ENCODE data around the gene PCSK5. TPM values are rescaled to one million over a fixed set of nuclear protein-coding genes. Genes with fewer than 3 reads are reported as not detected.
A peak's percentile ranks its signal among the peaks of the same experiment; 100 is the strongest.

Gene PCSK5
- total and polyA plus RNA-seq, 4 donors: 0.58 to 3.6 (median 0.82) TPM

DNA sequence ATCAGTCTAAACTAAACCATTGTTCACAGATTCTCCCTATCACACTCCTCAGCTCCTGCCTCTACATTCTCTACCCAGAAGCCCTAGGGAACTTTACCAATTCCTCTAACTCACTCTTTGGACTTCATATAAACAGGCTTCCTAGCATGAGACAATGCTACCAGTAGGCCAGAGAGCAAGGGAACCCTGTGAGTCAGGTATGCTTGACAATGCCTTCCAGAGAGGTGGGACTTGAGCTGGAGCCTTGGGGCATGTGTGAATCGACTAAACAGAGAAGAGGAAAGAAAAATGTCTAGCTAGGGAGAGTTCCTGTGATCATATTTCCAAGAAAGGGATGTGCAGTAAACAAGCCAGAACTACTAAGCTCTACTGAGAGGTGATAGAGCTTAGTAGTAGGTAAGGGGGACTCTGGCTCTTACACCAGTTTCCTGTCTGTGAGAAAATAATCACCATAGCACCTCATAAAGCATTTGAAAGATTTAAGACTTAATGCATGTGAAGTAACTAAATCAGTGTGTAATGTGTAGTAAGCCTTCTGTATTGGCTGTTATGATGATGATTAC lies 510.1 kb downstream of the PCSK5 start:
- Histone ChIP-seq H3K36me3 (ENCODE audit: control insufficient read depth in 4 of 4, insufficient read depth in 3 of 4, low read depth in 1 of 4, low read length in 3 of 4) (no peaks in the 10 kb centered on the region), H3K9me3 (ENCODE audit: control insufficient read depth in 4 of 4, low read length in 3 of 4) (no peaks in the 10 kb centered on the region), H3K4me1 (ENCODE audit: control insufficient read depth in 4 of 4, insufficient read depth in 4 of 4, low read length in 3 of 4) (peaks cover 4 to 30% (median 14%) of the 10 kb centered on the region in 4 donors), H3K27me3 (ENCODE audit: control insufficient read depth in 4 of 4, insufficient read depth in 4 of 4, low read length in 3 of 4) (no peaks in the 10 kb centered on the region), H3K27ac (ENCODE audit: low read depth in 1 of 2, low read length in 2 of 2) (no peak overlapping the region), H3K4me3 (ENCODE audit: low read depth in 1 of 3, low read length in 3 of 3) (no peak overlapping the region), H3K9ac (ENCODE audit: low read depth in 1 of 2, low read length in 2 of 2) (no peak overlapping the region)
- 63% methylated on average over 1 of the region's 1 CpG for WGBS
- DNase-seq (ENCODE audit: low spot score): no peak
- no peak for TF ChIP-seq YY1 (IDR thresholded peaks at IDR 0.05)
- TF ChIP-seq HNF4A (conservative IDR thresholded peaks at IDR 0.05): no peak
- no peak for TF ChIP-seq FOXA1 (IDR thresholded peaks at IDR 0.05)
- TF ChIP-seq RAD21 (IDR thresholded peaks at IDR 0.05): no peak
- TF ChIP-seq, protein P1, sequence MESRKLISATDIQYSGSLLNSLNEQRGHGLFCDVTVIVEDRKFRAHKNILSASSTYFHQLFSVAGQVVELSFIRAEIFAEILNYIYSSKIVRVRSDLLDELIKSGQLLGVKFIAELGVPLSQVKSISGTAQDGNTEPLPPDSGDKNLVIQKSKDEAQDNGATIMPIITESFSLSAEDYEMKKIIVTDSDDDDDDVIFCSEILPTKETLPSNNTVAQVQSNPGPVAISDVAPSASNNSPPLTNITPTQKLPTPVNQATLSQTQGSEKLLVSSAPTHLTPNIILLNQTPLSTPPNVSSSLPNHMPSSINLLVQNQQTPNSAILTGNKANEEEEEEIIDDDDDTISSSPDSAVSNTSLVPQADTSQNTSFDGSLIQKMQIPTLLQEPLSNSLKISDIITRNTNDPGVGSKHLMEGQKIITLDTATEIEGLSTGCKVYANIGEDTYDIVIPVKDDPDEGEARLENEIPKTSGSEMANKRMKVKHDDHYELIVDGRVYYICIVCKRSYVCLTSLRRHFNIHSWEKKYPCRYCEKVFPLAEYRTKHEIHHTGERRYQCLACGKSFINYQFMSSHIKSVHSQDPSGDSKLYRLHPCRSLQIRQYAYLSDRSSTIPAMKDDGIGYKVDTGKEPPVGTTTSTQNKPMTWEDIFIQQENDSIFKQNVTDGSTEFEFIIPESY (IDR thresholded peaks at IDR 0.05): no peak
- no peak for TF ChIP-seq JUND (IDR thresholded peaks at IDR 0.05)
- TF ChIP-seq SP1 (IDR thresholded peaks at IDR 0.05): no peak

DNA sequence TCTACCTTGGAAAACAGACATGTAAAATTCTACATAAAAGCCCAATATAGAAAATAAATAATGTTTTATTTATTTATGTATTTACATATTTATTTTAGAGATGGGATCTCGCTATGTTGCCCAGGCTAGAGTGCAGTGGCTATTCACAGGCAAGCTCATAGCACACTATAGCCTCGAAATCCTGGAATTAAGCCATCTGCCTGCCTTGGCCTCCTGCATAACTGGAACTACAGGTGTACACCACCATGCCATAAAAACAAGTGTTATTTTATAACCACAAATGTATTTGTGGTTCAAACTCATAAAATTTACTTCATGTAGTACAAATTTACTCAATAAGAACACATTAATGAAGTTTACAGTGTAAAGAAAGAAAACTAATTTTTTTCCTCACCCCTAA lies 510.7 kb downstream of the PCSK5 start:
- 91% methylated on average over 2 of the region's 2 CpGs for WGBS
- no peak for TF ChIP-seq FOXA2 (IDR thresholded peaks at IDR 0.05)
- no peak for TF ChIP-seq GABPA (IDR thresholded peaks at IDR 0.05 in 1 of 2, conservative IDR thresholded peaks at IDR 0.05 in 1 of 2)
- TF ChIP-seq FOXA1 (IDR thresholded peaks at IDR 0.05): no peak
- no peaks in the 10 kb centered on the region for H3K27me3 ChIP-seq (ENCODE audit: control insufficient read depth in 4 of 4, insufficient read depth in 4 of 4, low read length in 3 of 4)
- no peak overlapping the region for H3K27ac ChIP-seq (ENCODE audit: low read depth in 1 of 2, low read length in 2 of 2)
- H3K9ac ChIP-seq (ENCODE audit: low read depth in 1 of 2, low read length in 2 of 2): no peak overlapping the region
- no peak overlapping the region for H3K4me3 ChIP-seq (ENCODE audit: low read depth in 1 of 3, low read length in 3 of 3)
- no peaks in the 10 kb centered on the region for H3K9me3 ChIP-seq (ENCODE audit: control insufficient read depth in 4 of 4, low read length in 3 of 4)
- no peak for DNase-seq (ENCODE audit: low spot score)
- H3K4me1 ChIP-seq (ENCODE audit: control insufficient read depth in 4 of 4, insufficient read depth in 4 of 4, low read length in 3 of 4): peaks cover 4 to 27% (median 14%) of the 10 kb centered on the region in 4 donors
- no peaks in the 10 kb centered on the region for H3K36me3 ChIP-seq (ENCODE audit: control insufficient read depth in 4 of 4, insufficient read depth in 3 of 4, low read depth in 1 of 4, low read length in 3 of 4)

DNA sequence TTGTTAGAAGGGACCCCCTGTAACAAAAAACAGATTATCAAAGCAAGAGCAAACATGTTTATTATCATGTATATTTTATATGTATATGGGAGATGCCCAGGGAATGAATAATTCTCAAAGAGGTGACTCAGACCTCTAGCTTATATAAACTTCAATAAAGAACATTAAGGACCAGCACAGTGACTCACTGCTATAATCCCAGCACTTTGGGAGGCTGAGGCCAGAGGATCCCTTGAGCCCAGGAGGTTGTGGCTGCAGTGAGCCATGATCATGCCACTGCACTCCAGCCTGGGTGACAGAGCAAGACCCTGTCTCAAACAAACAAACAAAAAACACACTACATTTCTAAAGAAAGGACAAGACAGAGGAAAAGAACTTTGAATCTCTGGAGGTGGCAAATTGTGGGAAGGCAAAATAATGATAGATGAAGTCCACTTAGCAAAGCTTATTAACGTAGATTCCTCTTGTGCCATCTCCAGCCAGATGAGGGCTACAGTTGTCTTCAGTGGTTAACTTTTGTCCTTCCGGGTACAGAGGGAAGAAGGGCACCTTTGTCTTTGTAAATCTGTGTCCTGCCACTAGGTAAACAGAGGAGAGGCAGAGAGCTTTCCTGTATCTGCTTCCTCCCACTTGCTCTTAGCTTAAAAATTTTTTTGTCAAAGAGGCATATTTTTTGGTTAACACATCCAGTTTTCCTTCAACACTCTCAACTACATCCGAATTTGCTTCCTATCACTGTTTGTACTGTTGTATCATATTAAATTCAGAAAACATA lies 511.3 kb downstream of the PCSK5 start:
- Histone ChIP-seq H3K36me3 (ENCODE audit: control insufficient read depth in 4 of 4, insufficient read depth in 3 of 4, low read depth in 1 of 4, low read length in 3 of 4) (no peaks in the 10 kb centered on the region), H3K9ac (ENCODE audit: low read depth in 1 of 2, low read length in 2 of 2) (no peak overlapping the region), H3K4me3 (ENCODE audit: low read depth in 1 of 3, low read length in 3 of 3) (no peak overlapping the region), H3K4me1 (ENCODE audit: control insufficient read depth in 4 of 4, insufficient read depth in 4 of 4, low read length in 3 of 4) (peaks cover 4 to 27% (median 14%) of the 10 kb centered on the region in 4 donors), H3K27ac (ENCODE audit: low read depth in 1 of 2, low read length in 2 of 2) (no peak overlapping the region), H3K27me3 (ENCODE audit: control insufficient read depth in 4 of 4, insufficient read depth in 4 of 4, low read length in 3 of 4) (no peaks in the 10 kb centered on the region), H3K9me3 (ENCODE audit: control insufficient read depth in 4 of 4, low read length in 3 of 4) (no peaks in the 10 kb centered on the region)
- DNase-seq (ENCODE audit: low spot score): no peak
- 30% methylated on average over 3 of the region's 3 CpGs for WGBS
- TF ChIP-seq FOXA1 (IDR thresholded peaks at IDR 0.05) (peak; percentile 52), SP1 (IDR thresholded peaks at IDR 0.05) (peak; percentile 32), FOXA2 (IDR thresholded peaks at IDR 0.05) (peak; percentile 64), HNF4A (conservative IDR thresholded peaks at IDR 0.05) (peak; percentile 37 to 55), TAF1 (conservative IDR thresholded peaks at IDR 0.05) (no peak), NR2F2 (IDR thresholded peaks at IDR 0.05) (no peak), EGR1 (IDR thresholded peaks at IDR 0.05; ENCODE audit: low read depth in 2 of 2) (no peak), RXRA (IDR thresholded peaks at IDR 0.05) (peak in 1 of 2 donors; percentile 13), GABPA (IDR thresholded peaks at IDR 0.05 in 1 of 2, conservative IDR thresholded peaks at IDR 0.05 in 1 of 2) (no peak)
- TF ChIP-seq, protein P2, sequence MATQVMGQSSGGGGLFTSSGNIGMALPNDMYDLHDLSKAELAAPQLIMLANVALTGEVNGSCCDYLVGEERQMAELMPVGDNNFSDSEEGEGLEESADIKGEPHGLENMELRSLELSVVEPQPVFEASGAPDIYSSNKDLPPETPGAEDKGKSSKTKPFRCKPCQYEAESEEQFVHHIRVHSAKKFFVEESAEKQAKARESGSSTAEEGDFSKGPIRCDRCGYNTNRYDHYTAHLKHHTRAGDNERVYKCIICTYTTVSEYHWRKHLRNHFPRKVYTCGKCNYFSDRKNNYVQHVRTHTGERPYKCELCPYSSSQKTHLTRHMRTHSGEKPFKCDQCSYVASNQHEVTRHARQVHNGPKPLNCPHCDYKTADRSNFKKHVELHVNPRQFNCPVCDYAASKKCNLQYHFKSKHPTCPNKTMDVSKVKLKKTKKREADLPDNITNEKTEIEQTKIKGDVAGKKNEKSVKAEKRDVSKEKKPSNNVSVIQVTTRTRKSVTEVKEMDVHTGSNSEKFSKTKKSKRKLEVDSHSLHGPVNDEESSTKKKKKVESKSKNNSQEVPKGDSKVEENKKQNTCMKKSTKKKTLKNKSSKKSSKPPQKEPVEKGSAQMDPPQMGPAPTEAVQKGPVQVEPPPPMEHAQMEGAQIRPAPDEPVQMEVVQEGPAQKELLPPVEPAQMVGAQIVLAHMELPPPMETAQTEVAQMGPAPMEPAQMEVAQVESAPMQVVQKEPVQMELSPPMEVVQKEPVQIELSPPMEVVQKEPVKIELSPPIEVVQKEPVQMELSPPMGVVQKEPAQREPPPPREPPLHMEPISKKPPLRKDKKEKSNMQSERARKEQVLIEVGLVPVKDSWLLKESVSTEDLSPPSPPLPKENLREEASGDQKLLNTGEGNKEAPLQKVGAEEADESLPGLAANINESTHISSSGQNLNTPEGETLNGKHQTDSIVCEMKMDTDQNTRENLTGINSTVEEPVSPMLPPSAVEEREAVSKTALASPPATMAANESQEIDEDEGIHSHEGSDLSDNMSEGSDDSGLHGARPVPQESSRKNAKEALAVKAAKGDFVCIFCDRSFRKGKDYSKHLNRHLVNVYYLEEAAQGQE (IDR thresholded peaks at IDR 0.05): no peak
- TF ChIP-seq, protein P3, sequence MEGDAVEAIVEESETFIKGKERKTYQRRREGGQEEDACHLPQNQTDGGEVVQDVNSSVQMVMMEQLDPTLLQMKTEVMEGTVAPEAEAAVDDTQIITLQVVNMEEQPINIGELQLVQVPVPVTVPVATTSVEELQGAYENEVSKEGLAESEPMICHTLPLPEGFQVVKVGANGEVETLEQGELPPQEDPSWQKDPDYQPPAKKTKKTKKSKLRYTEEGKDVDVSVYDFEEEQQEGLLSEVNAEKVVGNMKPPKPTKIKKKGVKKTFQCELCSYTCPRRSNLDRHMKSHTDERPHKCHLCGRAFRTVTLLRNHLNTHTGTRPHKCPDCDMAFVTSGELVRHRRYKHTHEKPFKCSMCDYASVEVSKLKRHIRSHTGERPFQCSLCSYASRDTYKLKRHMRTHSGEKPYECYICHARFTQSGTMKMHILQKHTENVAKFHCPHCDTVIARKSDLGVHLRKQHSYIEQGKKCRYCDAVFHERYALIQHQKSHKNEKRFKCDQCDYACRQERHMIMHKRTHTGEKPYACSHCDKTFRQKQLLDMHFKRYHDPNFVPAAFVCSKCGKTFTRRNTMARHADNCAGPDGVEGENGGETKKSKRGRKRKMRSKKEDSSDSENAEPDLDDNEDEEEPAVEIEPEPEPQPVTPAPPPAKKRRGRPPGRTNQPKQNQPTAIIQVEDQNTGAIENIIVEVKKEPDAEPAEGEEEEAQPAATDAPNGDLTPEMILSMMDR (IDR thresholded peaks at IDR 0.05; ENCODE audit: low read depth, low read length, missing input control): no peak
- TF ChIP-seq, protein P1 (IDR thresholded peaks at IDR 0.05): no peak
- TF ChIP-seq, protein P4, sequence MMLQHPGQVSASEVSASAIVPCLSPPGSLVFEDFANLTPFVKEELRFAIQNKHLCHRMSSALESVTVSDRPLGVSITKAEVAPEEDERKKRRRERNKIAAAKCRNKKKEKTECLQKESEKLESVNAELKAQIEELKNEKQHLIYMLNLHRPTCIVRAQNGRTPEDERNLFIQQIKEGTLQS (IDR thresholded peaks at IDR 0.05): no peak
